ENCODE data around the gene NPC1. TPM values are rescaled to one million over a fixed set of nuclear protein-coding genes. Genes with fewer than 3 reads are reported as not detected.
A peak's percentile ranks its signal among the peaks of the same experiment; 100 is the strongest.
"Not testable (repeated sequence)": the region's sequence is repeated elsewhere in the genome, so short reads cannot be mapped to it uniquely, and the experiment has no call there.

The NPC1 gene
- total RNA-seq, 4 donors from 2014 or later: 16.9 to 73.7 (median 43.6) TPM

- Histone ChIP-seq H3K4me3 (no peak overlapping the region), H3K27me3 (no peaks in the 10 kb centered on the region), H3K9me3 (no peaks in the 10 kb centered on the region), H3K27ac (peak overlapping the region in 1 of 4 donors; percentile 99), H3K36me3 (no peaks in the 10 kb centered on the region), H3K4me1 (peaks cover 33 to 80% (median 48%) of the 10 kb centered on the region in 3 donors)
- intact Hi-C loops (cut with DNase I): no loop called here
- DNase-seq: no peak
- WGBS, 2 donors: 85 to 87% methylated on average over 5 of the region's 5 CpGs
- TF ChIP-seq POLR2A (IDR thresholded peaks at IDR 0.05) (no peak), CTCF (IDR thresholded peaks at IDR 0.05) (no peak)
These were observed 3.0 kb downstream of the NPC1 start for GRCh38 chr18:23583071-23583865.

- H3K4me1 ChIP-seq: peaks cover 33 to 75% (median 48%) of the 10 kb centered on the region in 3 donors
- WGBS, 2 donors: 55 to 77% methylated on average over 4 to 6 of the region's 6 CpGs
- H3K27me3 ChIP-seq: no peaks in the 10 kb centered on the region
- H3K4me3 ChIP-seq: no peak overlapping the region
- DNase-seq: no peak
- intact Hi-C loops (cut with DNase I): no loop called here
- H3K9me3 ChIP-seq: no peaks in the 10 kb centered on the region
- H3K27ac ChIP-seq: peak overlapping the region; percentile 32 to 76 (median 54)
- TF ChIP-seq POLR2A (IDR thresholded peaks at IDR 0.05): no peak
- TF ChIP-seq CTCF (IDR thresholded peaks at IDR 0.05): no peak
- H3K36me3 ChIP-seq: peaks cover 0 to 19% (median 0%) of the 10 kb centered on the region in 3 donors
These were observed 5.5 kb downstream of the NPC1 start for GRCh38 chr18:23580677-23581367.

GRCh38 chr18:23578891-23579653 is 7.2 kb downstream of the NPC1 start:
- Histone ChIP-seq H3K9me3 (no peaks in the 10 kb centered on the region), H3K4me3 (no peak overlapping the region), H3K27me3 (no peaks in the 10 kb centered on the region), H3K4me1 (peaks cover 23 to 75% (median 51%) of the 10 kb centered on the region in 3 donors), H3K36me3 (peaks cover 0 to 26% (median 0%) of the 10 kb centered on the region in 3 donors), H3K27ac (peak overlapping the region; percentile 49 to 76 (median 62))
- TF ChIP-seq CTCF (IDR thresholded peaks at IDR 0.05) (no peak), POLR2A (IDR thresholded peaks at IDR 0.05) (no peak)
- 66 to 77% methylated on average over 8 of the region's 8 CpGs for WGBS, 2 donors
- intact Hi-C loops (cut with DNase I): no loop called here
- no peak for DNase-seq

GRCh38 chr18:23578067-23578701 is 8.1 kb downstream of the NPC1 start:
- Histone ChIP-seq H3K4me1 (peaks cover 25 to 75% (median 46%) of the 10 kb centered on the region in 3 donors), H3K9me3 (no peaks in the 10 kb centered on the region), H3K27me3 (no peaks in the 10 kb centered on the region), H3K27ac (no peak overlapping the region), H3K4me3 (no peak overlapping the region), H3K36me3 (peaks cover 0 to 29% (median 0%) of the 10 kb centered on the region in 3 donors)
- TF ChIP-seq CTCF (IDR thresholded peaks at IDR 0.05) (no peak), POLR2A (IDR thresholded peaks at IDR 0.05) (no peak)
- DNase-seq: no peak
- intact Hi-C loops (cut with DNase I): no loop called here
- WGBS, 2 donors: 79 to 81% methylated on average over 4 to 6 of the region's 6 CpGs

GRCh38 chr18:23577521-23577920 is 8.8 kb downstream of the NPC1 start:
- H3K27me3 ChIP-seq; intact Hi-C loops (cut with DNase I); H3K27ac ChIP-seq; H3K9me3 ChIP-seq; DNase-seq; H3K4me3 ChIP-seq: not testable (repeated sequence)
- H3K4me1 ChIP-seq: peaks cover 23 to 77% (median 45%) of the 10 kb centered on the region in 3 donors
- H3K36me3 ChIP-seq: peaks cover 0 to 36% (median 0%) of the 10 kb centered on the region in 3 donors
- no CpG with 5 or more reads among the region's 24 CpGs for WGBS, 2 donors

Measured in esophagus squamous epithelium (tissue), 5 donors.